HCT116 (cell line): ENCODE measurements around the gene SMTN. TPM values are rescaled to one million over a fixed set of nuclear protein-coding genes. Genes with fewer than 3 reads are reported as not detected.

Experiments used
- ATAC-seq: fragments of 200-7000 bp; cut with Tn5 transposase; 2 replicates; pipeline ENCODE4 v1.9.1; 2020; ENCODE audit warnings: mild to moderate bottlenecking, moderate library complexity
- BruUV-seq: library from RNA; stranded (reverse); fragments of 400-500 nt; replicated peaks from 2 replicates; lab custom pipeline; 2021; lab: Mats Ljungman, UMichigan
- CTCF ChIA-PET: fragments of 300-600 bp; sonication (Branson Sonifier 250); formaldehyde crosslinking; loops from one replicate; lab custom pipeline; 2021; ENCODE audit warnings: antibody characterized with exemption; lab: Charles Lee
- POLR2A ChIA-PET: fragments of 300-600, 350-600 bp; sonication (Branson Sonifier 250); formaldehyde crosslinking; loops from one replicate; lab custom pipeline; 2021; ENCODE audit warnings: antibody characterized with exemption; lab: Charles Lee
- RAD21 ChIA-PET, 2 experiments: fragments of 300-600 bp; sonication (Branson Sonifier 250); formaldehyde crosslinking; loops; one replicate each; lab custom pipeline; 2023; ENCODE audit warnings: low total read pairs in 2 of 2; ENCODE audit not compliant: uncharacterized antibody in 2 of 2, unreplicated experiment in 2 of 2, low non-redundant PET in 1 of 2; lab: Charles Lee
- DNase-seq: peaks from one replicate; pipeline ENCODE4 v3.0.0-alpha.2; 2010; ENCODE audit warnings: low read depth, low spot score
- H2AFZ ChIP-seq: fragments of 200-600 bp; shearing (Covaris generic), sonication (generic); 2 replicates; pipeline ENCODE4 v1.6.1; 2017; ENCODE audit warnings: low read depth, mixed run types, mixed read lengths, antibody characterized with exemption, low read length; ENCODE audit not compliant: poor library complexity, severe bottlenecking
- H3K27ac ChIP-seq: 2 replicates; pipeline ENCODE4 v1.5.1; 2012; ENCODE audit warnings: low read depth, low read length
- H3K27me3 ChIP-seq: fragments of 200-600 bp; sonication (generic); 2 replicates; pipeline ENCODE4 v1.6.1; 2016; ENCODE audit warnings: mixed run types, low read length, mixed read lengths; ENCODE audit not compliant: insufficient read depth
- H3K36me3 ChIP-seq, 2 experiments: fragments of 200-500 bp in 1 of 2; fragments of 200-600 bp in 1 of 2; sonication (Bioruptor generic) in 1 of 2; sonication (generic) in 1 of 2; 2 replicates each; pipeline versions ENCODE4 v1.5.1 to v1.6.1; 2014 to 2016; ENCODE audit warnings: low read length in 2 of 2, inconsistent platforms in 1 of 2, mixed read lengths in 1 of 2, mixed run types in 1 of 2; ENCODE audit not compliant: insufficient read depth in 2 of 2, control insufficient read depth in 1 of 2
- H3K4me1 ChIP-seq, 2 experiments: fragments of 200-600 bp in 1 of 2; sonication (generic) in 1 of 2; 2 replicates each; pipeline versions ENCODE4 v1.5.1 to v1.6.1; 2012 to 2017; ENCODE audit warnings: low read length in 2 of 2, inconsistent platforms in 1 of 2, mild to moderate bottlenecking in 1 of 2, mixed read lengths in 1 of 2, mixed run types in 1 of 2, moderate library complexity in 1 of 2; ENCODE audit not compliant: insufficient read depth in 2 of 2, control insufficient read depth in 1 of 2
- H3K4me2 ChIP-seq: fragments of 200-600 bp; sonication (generic); 2 replicates; pipeline ENCODE4 v1.6.1; 2017; ENCODE audit warnings: mixed run types, low read length, mixed read lengths
- H3K4me3 ChIP-seq, 2 experiments: fragments of 200-600 bp in 1 of 2; sonication (generic) in 1 of 2; replicated peaks in 1 of 2; 2 replicates each; pipeline ENCODE4 v1.5.1; 2011 to 2016; ENCODE audit warnings: low read length in 2 of 2, control low read depth in 1 of 2, low read depth in 1 of 2, mild to moderate bottlenecking in 1 of 2, mixed read lengths in 1 of 2, mixed run types in 1 of 2
- H3K79me2 ChIP-seq: fragments of 200-600 bp; sonication (generic); 2 replicates; pipeline ENCODE4 v1.6.1; 2017; ENCODE audit warnings: mild to moderate bottlenecking, mixed run types, low read length, moderate library complexity, mixed read lengths; ENCODE audit not compliant: insufficient read depth
- H3K9ac ChIP-seq: fragments of 200-600 bp; sonication (generic); 2 replicates; pipeline ENCODE4 v1.6.1; 2016; ENCODE audit warnings: low read length, mixed read lengths
- H3K9me2 ChIP-seq: fragments of 200-600 bp; sonication (generic), shearing (Covaris generic); 2 replicates; pipeline ENCODE4 v1.6.1; 2017; ENCODE audit warnings: mixed run types, mild to moderate bottlenecking, moderate library complexity; ENCODE audit not compliant: insufficient read depth
- H3K9me3 ChIP-seq, 2 experiments: fragments of 200-500 bp in 1 of 2; fragments of 200-600 bp in 1 of 2; sonication (Bioruptor generic) in 1 of 2; sonication (generic) in 1 of 2; 2 replicates each; pipeline ENCODE4 v1.6.1; 2014 to 2017; ENCODE audit warnings: low read length in 2 of 2, mixed read lengths in 2 of 2, inconsistent platforms in 1 of 2, low read depth in 1 of 2, mild to moderate bottlenecking in 1 of 2, mixed run types in 1 of 2, moderate library complexity in 1 of 2; ENCODE audit not compliant: control insufficient read depth in 1 of 2, insufficient read depth in 1 of 2
- H4K20me1 ChIP-seq: fragments of 200-600 bp; sonication (generic), shearing (Covaris generic); 2 replicates; pipeline ENCODE4 v1.6.1; 2017; ENCODE audit warnings: mixed run types, mild to moderate bottlenecking, moderate library complexity; ENCODE audit not compliant: insufficient read depth
- ATF3 ChIP-seq: IDR thresholded peaks from 2 replicates; pipeline ENCODE4 v1.6.1; 2012
- CBX3 ChIP-seq: IDR thresholded peaks from 2 replicates; pipeline ENCODE4 v1.6.1; 2012; ENCODE audit warnings: low read depth
- CTCF ChIP-seq, 3 experiments: fragments of 200-600 bp in 1 of 3; sonication (generic) in 1 of 3; IDR thresholded peaks in 2 of 3; conservative IDR thresholded peaks in 1 of 3; 2 replicates each; pipeline ENCODE4 v1.5.1; 2012 to 2017; ENCODE audit warnings: low read depth in 2 of 3, low read length in 2 of 3, antibody characterized with exemption in 1 of 3, borderline replicate concordance in 1 of 3, control low read depth in 1 of 3, mild to moderate bottlenecking in 1 of 3, mixed read lengths in 1 of 3, mixed run types in 1 of 3, moderate library complexity in 1 of 3; ENCODE audit not compliant: insufficient read depth in 1 of 3
- EGR1 ChIP-seq: IDR thresholded peaks from 2 replicates; pipeline ENCODE4 v1.6.1; 2012; ENCODE audit warnings: low read depth
- EZH2phosphoT487 ChIP-seq: fragments of 200-600 bp; IDR thresholded peaks from 2 replicates; pipeline ENCODE4 v1.6.1; 2018; ENCODE audit warnings: antibody characterized with exemption, borderline replicate concordance
- FOSL1 ChIP-seq: IDR thresholded peaks from 2 replicates; pipeline ENCODE4 v1.6.1; 2012; ENCODE audit warnings: low read depth
- JUND ChIP-seq: IDR thresholded peaks from 2 replicates; pipeline ENCODE4 v1.6.1; 2012
- MAX ChIP-seq: IDR thresholded peaks from 2 replicates; pipeline ENCODE4 v1.6.1; 2012
- POLR2A ChIP-seq: IDR thresholded peaks from 2 replicates; pipeline ENCODE4 v1.7.0; 2011; ENCODE audit warnings: borderline replicate concordance; ENCODE audit not compliant: insufficient read depth, insufficient read length; ENCODE audit errors: extremely low read depth
- SIN3A ChIP-seq: IDR thresholded peaks from 2 replicates; pipeline ENCODE4 v1.6.1; 2012; ENCODE audit warnings: low read depth
- SP1 ChIP-seq: IDR thresholded peaks from 2 replicates; pipeline ENCODE4 v1.6.1; 2012; ENCODE audit warnings: low read depth
- SRF ChIP-seq: IDR thresholded peaks from 2 replicates; pipeline ENCODE4 v1.6.1; 2012; ENCODE audit warnings: low read depth
- TCF7L2 ChIP-seq: IDR thresholded peaks from 2 replicates; pipeline ENCODE4 v1.7.0; 2011; ENCODE audit warnings: borderline replicate concordance, inconsistent platforms; ENCODE audit not compliant: insufficient read depth, insufficient read length; ENCODE audit errors: extremely low read depth
- ZFX ChIP-seq: fragments of 450-650 bp; IDR thresholded peaks from 2 replicates; pipeline ENCODE4 v1.6.1; 2017
- ZNF274 ChIP-seq: fragments of 200-500 bp; sonication (Bioruptor generic); IDR thresholded peaks from 2 replicates; pipeline ENCODE4 v1.6.1; 2014; ENCODE audit warnings: mild to moderate bottlenecking, low read depth, low read length, inconsistent platforms
- intact Hi-C: fragments of 100-400 bp; cut with micrococcal nuclease; formaldehyde crosslinking; loops from 2 replicates; pipeline ENCODE4 v1.10.0; 2022
- total RNA-seq: library from RNA; stranded (reverse); gene quantifications from one replicate; pipeline ENCODE4 v1.2.1, GENCODE V29; 2021; ENCODE audit not compliant: unreplicated experiment
- TF ChIP-seq, protein P1 (sequence below): IDR thresholded peaks from 2 replicates; pipeline ENCODE4 v1.6.1; 2012; ENCODE audit warnings: low read depth

SMTN gene
- total RNA-seq, 1 experiment from 2014 or later: 148 TPM

- no peak overlapping the region for H2AFZ ChIP-seq
- no peaks in the 10 kb centered on the region for H3K9me2 ChIP-seq
- H3K9ac ChIP-seq: no peak overlapping the region
- no peak overlapping the region for H3K27ac ChIP-seq
- H3K4me2 ChIP-seq: no peak overlapping the region
- H3K4me3 ChIP-seq: no peak overlapping the region
- intact Hi-C loops: no loop called here
- peaks cover 0 to 3% of the 10 kb centered on the region in 2 experiments; a peak in 1 of 4 replicates for H3K4me1 ChIP-seq
- ChIA-PET RAD21 (no interaction called here), CTCF (interaction anchor here (0.9 to 1.9 kb wide), 2 partner anchors 11 kb away, joined by 5 to 14 read pairs; partner anchors contain the start of gene SELENOM), POLR2A (interaction anchor here (1.6 to 2.3 kb wide), 2 partner anchors 10 to 13 kb away, joined by 4 to 8 read pairs; no protein-coding TSS in a partner anchor)
- no peaks in the 10 kb centered on the region for H4K20me1 ChIP-seq
- H3K79me2 ChIP-seq: no peaks in the 10 kb centered on the region
- no peaks in the 10 kb centered on the region for H3K27me3 ChIP-seq
- no peaks in the 10 kb centered on the region for H3K9me3 ChIP-seq
- ATAC-seq (no peak), DNase-seq (no peak)
- TF ChIP-seq ZNF274 (no peak), TCF7L2 (no peak), ZFX (no peak), SRF (no peak), FOSL1 (no peak), SIN3A (no peak), JUND (no peak), EZH2phosphoT487 (no peak), ATF3 (no peak), POLR2A (no peak), EGR1 (no peak), MAX (no peak), CBX3 (no peak), SP1 (no peak), CTCF (IDR thresholded peaks at IDR 0.05 in 2 of 3, conservative IDR thresholded peaks at IDR 0.05 in 1 of 3; ENCODE audit: borderline replicate concordance in 1 of 3, insufficient read depth in 1 of 3, low read depth in 2 of 3, low read length in 2 of 3) (no peak)
- TF ChIP-seq, protein P1, sequence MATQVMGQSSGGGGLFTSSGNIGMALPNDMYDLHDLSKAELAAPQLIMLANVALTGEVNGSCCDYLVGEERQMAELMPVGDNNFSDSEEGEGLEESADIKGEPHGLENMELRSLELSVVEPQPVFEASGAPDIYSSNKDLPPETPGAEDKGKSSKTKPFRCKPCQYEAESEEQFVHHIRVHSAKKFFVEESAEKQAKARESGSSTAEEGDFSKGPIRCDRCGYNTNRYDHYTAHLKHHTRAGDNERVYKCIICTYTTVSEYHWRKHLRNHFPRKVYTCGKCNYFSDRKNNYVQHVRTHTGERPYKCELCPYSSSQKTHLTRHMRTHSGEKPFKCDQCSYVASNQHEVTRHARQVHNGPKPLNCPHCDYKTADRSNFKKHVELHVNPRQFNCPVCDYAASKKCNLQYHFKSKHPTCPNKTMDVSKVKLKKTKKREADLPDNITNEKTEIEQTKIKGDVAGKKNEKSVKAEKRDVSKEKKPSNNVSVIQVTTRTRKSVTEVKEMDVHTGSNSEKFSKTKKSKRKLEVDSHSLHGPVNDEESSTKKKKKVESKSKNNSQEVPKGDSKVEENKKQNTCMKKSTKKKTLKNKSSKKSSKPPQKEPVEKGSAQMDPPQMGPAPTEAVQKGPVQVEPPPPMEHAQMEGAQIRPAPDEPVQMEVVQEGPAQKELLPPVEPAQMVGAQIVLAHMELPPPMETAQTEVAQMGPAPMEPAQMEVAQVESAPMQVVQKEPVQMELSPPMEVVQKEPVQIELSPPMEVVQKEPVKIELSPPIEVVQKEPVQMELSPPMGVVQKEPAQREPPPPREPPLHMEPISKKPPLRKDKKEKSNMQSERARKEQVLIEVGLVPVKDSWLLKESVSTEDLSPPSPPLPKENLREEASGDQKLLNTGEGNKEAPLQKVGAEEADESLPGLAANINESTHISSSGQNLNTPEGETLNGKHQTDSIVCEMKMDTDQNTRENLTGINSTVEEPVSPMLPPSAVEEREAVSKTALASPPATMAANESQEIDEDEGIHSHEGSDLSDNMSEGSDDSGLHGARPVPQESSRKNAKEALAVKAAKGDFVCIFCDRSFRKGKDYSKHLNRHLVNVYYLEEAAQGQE: no peak
- BruUV-seq: no TSS peak
- H3K36me3 ChIP-seq: peaks cover 39 to 59% of the 10 kb centered on the region in 2 experiments
Measured at GRCh38 chr22:31095637-31096249, 14.6 kb downstream of the SMTN start.
